ENCODE data around the gene FNTB.

- no peak for TF ChIP-seq EZH2 (IDR thresholded peaks at IDR 0.05; ENCODE audit: borderline replicate concordance, low read depth, low read length, severe bottlenecking)
- TF ChIP-seq, protein P1, sequence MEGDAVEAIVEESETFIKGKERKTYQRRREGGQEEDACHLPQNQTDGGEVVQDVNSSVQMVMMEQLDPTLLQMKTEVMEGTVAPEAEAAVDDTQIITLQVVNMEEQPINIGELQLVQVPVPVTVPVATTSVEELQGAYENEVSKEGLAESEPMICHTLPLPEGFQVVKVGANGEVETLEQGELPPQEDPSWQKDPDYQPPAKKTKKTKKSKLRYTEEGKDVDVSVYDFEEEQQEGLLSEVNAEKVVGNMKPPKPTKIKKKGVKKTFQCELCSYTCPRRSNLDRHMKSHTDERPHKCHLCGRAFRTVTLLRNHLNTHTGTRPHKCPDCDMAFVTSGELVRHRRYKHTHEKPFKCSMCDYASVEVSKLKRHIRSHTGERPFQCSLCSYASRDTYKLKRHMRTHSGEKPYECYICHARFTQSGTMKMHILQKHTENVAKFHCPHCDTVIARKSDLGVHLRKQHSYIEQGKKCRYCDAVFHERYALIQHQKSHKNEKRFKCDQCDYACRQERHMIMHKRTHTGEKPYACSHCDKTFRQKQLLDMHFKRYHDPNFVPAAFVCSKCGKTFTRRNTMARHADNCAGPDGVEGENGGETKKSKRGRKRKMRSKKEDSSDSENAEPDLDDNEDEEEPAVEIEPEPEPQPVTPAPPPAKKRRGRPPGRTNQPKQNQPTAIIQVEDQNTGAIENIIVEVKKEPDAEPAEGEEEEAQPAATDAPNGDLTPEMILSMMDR (IDR thresholded peaks at IDR 0.05; ENCODE audit: borderline replicate concordance, extremely low read depth, low read length, poor library complexity, severe bottlenecking) = no peak
Measured at GRCh38 chr14:65070471-65070976, 83.8 kb downstream of the FNTB start.

Measured in DND-41 (cell line).